ENCODE data around the gene RICTOR. TPM values are rescaled to one million over a fixed set of nuclear protein-coding genes. Genes with fewer than 3 reads are reported as not detected.
"Not testable (repeated sequence)": the region's sequence is repeated elsewhere in the genome, so short reads cannot be mapped to it uniquely, and the experiment has no call there.

RICTOR gene
- total RNA-seq, 2 donors from 2014 or later, result 27.6 to 31.8 TPM

DNA sequence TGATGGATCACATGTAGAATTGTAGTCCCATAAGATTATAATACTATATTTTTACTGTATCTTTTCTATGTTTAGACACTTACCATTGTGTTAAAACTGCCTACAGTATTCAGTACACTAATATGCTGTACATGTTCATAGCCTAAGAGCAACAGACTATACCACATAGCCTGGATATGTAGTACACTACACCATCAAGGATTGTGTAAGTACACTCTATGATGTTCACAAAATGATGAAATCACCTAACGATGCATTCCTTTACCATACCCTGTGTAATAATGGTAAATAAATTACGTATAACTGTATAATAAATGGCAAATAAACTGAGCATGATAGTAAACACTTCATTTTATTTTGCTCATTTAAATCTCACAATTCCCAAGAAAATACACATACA is 60.3 kb downstream of the RICTOR start:
- peaks cover 39% of the 10 kb centered on the region for H3K36me3 ChIP-seq (ENCODE audit: control insufficient read depth, insufficient read depth, low read length)
- H3K27ac ChIP-seq (ENCODE audit: low read depth, low read length), result no peak overlapping the region
- DNase-seq, result no peak
- H3K9me3 ChIP-seq (ENCODE audit: control insufficient read depth, low read length), result peaks cover 38% of the 10 kb centered on the region
- no peak overlapping the region for H3K9ac ChIP-seq (ENCODE audit: extremely low read depth, low read length, poor library complexity, severe bottlenecking)
- H3K36me3 Mint-ChIP-seq (ENCODE audit: low read depth), result peaks cover 39% of the 10 kb centered on the region
- H3K4me3 Mint-ChIP-seq, result no peak overlapping the region
- WGBS, 2 experiments (ENCODE audit: insufficient coverage in 1 of 2, insufficient read length in 1 of 2), result no CpG with 5 or more reads among the region's 2 CpGs
- H3K4me1 Mint-ChIP-seq, result no peaks in the 10 kb centered on the region
- H3K4me1 ChIP-seq (ENCODE audit: control insufficient read depth, insufficient read depth, low read length), result no peaks in the 10 kb centered on the region
- H3K9me3 Mint-ChIP-seq, result peaks cover 33% of the 10 kb centered on the region
- no peaks in the 10 kb centered on the region for H3K27me3 Mint-ChIP-seq (ENCODE audit: insufficient read depth)
- no peak overlapping the region for H3K27ac Mint-ChIP-seq
- TF ChIP-seq, protein P1, sequence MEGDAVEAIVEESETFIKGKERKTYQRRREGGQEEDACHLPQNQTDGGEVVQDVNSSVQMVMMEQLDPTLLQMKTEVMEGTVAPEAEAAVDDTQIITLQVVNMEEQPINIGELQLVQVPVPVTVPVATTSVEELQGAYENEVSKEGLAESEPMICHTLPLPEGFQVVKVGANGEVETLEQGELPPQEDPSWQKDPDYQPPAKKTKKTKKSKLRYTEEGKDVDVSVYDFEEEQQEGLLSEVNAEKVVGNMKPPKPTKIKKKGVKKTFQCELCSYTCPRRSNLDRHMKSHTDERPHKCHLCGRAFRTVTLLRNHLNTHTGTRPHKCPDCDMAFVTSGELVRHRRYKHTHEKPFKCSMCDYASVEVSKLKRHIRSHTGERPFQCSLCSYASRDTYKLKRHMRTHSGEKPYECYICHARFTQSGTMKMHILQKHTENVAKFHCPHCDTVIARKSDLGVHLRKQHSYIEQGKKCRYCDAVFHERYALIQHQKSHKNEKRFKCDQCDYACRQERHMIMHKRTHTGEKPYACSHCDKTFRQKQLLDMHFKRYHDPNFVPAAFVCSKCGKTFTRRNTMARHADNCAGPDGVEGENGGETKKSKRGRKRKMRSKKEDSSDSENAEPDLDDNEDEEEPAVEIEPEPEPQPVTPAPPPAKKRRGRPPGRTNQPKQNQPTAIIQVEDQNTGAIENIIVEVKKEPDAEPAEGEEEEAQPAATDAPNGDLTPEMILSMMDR (conservative IDR thresholded peaks at IDR 0.05), result no peak
- H3K27me3 ChIP-seq (ENCODE audit: control insufficient read depth, insufficient read depth, low read length, poor library complexity, severe bottlenecking), result no peaks in the 10 kb centered on the region
- H3K4me3 ChIP-seq (ENCODE audit: low read length), result no peak overlapping the region

DNA sequence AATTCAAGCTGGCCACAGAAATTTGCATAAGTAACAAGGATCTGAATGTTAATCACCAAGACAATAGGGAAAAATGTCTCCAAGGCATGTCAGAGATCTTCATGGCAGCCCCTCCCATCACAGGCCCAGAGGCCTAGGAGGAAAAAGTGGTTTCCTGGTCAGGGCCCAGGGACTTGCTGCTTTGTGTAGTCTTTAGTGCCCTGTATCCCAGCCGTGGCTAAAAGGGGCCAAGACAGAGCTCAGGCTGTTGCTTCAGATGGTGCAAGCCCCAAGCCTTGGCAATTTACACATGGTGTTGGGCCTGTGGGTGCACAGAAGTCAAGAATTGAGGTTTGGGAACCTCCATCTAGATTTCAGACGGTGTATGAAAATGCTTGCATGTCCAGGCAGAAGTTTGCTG is 63.2 kb downstream of the RICTOR start:
- WGBS, 2 experiments (ENCODE audit: insufficient coverage in 1 of 2, insufficient read length in 1 of 2), result 80 to 94% methylated on average over 1 to 2 of the region's 2 CpGs
- Histone ChIP-seq H3K4me3 (ENCODE audit: low read length) (peak overlapping the region; percentile 45), H3K9me3 (ENCODE audit: control insufficient read depth, low read length) (peaks cover 38% of the 10 kb centered on the region), H3K36me3 (ENCODE audit: control insufficient read depth, insufficient read depth, low read length) (peaks cover 29% of the 10 kb centered on the region)
- DNase-seq; H3K27ac ChIP-seq (ENCODE audit: low read depth, low read length); H3K27ac Mint-ChIP-seq; H3K27me3 Mint-ChIP-seq (ENCODE audit: insufficient read depth); H3K4me3 Mint-ChIP-seq; H3K4me1 Mint-ChIP-seq; H3K4me1 ChIP-seq (ENCODE audit: control insufficient read depth, insufficient read depth, low read length); H3K9ac ChIP-seq (ENCODE audit: extremely low read depth, low read length, poor library complexity, severe bottlenecking); H3K27me3 ChIP-seq (ENCODE audit: control insufficient read depth, insufficient read depth, low read length, poor library complexity, severe bottlenecking): not testable (repeated sequence)
- peaks cover 33% of the 10 kb centered on the region for H3K9me3 Mint-ChIP-seq
- H3K36me3 Mint-ChIP-seq (ENCODE audit: low read depth), result peaks cover 34% of the 10 kb centered on the region

DNA sequence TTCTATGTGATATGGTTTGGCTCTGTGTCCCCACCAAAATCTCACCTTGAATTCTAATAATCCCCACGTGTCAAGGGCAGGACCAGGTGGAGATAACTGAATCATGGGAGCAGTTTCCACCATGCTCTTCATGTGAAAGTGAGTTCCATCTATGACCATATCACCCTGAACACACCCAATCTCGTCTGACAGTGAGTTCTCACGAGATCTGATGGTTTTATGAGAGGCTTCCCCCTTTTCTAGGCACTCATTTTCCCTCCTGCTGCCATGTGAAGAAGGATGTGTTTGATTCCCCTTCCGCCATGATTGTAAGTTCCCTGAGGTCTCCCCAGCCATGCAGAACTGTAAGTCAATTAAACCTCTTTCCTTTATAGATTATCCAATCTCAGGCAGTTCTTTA is 64.2 kb downstream of the RICTOR start:
- Mint-ChIP-seq H3K27me3 (ENCODE audit: insufficient read depth) (no peaks in the 10 kb centered on the region), H3K36me3 (ENCODE audit: low read depth) (peaks cover 34% of the 10 kb centered on the region), H3K9me3 (peaks cover 33% of the 10 kb centered on the region), H3K4me1 (no peaks in the 10 kb centered on the region), H3K27ac (no peak overlapping the region), H3K4me3 (no peak overlapping the region)
- 80 to 97% methylated on average over 2 to 4 of the region's 4 CpGs for WGBS, 2 experiments (ENCODE audit: insufficient coverage in 1 of 2, insufficient read length in 1 of 2)
- Histone ChIP-seq H3K27me3 (ENCODE audit: control insufficient read depth, insufficient read depth, low read length, poor library complexity, severe bottlenecking) (no peaks in the 10 kb centered on the region), H3K9ac (ENCODE audit: extremely low read depth, low read length, poor library complexity, severe bottlenecking) (no peak overlapping the region), H3K4me1 (ENCODE audit: control insufficient read depth, insufficient read depth, low read length) (no peaks in the 10 kb centered on the region), H3K36me3 (ENCODE audit: control insufficient read depth, insufficient read depth, low read length) (peaks cover 29% of the 10 kb centered on the region), H3K4me3 (ENCODE audit: low read length) (no peak overlapping the region), H3K27ac (ENCODE audit: low read depth, low read length) (no peak overlapping the region), H3K9me3 (ENCODE audit: control insufficient read depth, low read length) (peaks cover 38% of the 10 kb centered on the region)
- TF ChIP-seq, protein P1 (conservative IDR thresholded peaks at IDR 0.05), result no peak
- DNase-seq, result no peak

DNA sequence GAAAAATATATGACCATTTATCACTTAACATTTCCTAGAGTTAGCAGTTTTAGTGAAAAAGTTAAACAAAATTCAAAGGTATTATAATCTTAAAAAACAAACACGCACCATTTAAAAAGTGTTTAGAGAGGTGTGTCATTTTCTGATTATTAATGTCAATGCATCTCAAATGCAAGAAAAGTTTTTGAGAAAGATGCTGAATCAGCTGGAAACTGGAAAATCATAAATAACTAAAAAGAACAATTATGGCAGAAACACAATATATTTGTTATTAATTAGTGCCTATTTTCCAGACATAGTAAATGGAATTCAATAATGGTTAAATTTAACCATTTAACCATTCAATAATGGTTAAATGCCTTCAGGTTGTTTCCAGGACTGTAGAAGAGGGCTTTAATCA is 64.9 kb downstream of the RICTOR start:
- no peaks in the 10 kb centered on the region for H3K27me3 ChIP-seq (ENCODE audit: control insufficient read depth, insufficient read depth, low read length, poor library complexity, severe bottlenecking)
- H3K9ac ChIP-seq (ENCODE audit: extremely low read depth, low read length, poor library complexity, severe bottlenecking), result no peak overlapping the region
- H3K4me3 ChIP-seq (ENCODE audit: low read length), result no peak overlapping the region
- Mint-ChIP-seq H3K4me1 (no peaks in the 10 kb centered on the region), H3K27me3 (ENCODE audit: insufficient read depth) (no peaks in the 10 kb centered on the region), H3K4me3 (no peak overlapping the region), H3K36me3 (ENCODE audit: low read depth) (peaks cover 34% of the 10 kb centered on the region), H3K9me3 (peaks cover 33% of the 10 kb centered on the region), H3K27ac (no peak overlapping the region)
- H3K9me3 ChIP-seq (ENCODE audit: control insufficient read depth, low read length), result peaks cover 38% of the 10 kb centered on the region
- TF ChIP-seq, protein P1 (conservative IDR thresholded peaks at IDR 0.05), result no peak
- H3K36me3 ChIP-seq (ENCODE audit: control insufficient read depth, insufficient read depth, low read length), result peaks cover 29% of the 10 kb centered on the region
- no peaks in the 10 kb centered on the region for H3K4me1 ChIP-seq (ENCODE audit: control insufficient read depth, insufficient read depth, low read length)
- DNase-seq, result no peak
- H3K27ac ChIP-seq (ENCODE audit: low read depth, low read length), result no peak overlapping the region
- 100% methylated on average over 1 of the region's 1 CpG; no CpG with 5 or more reads in 1 of the 2 experiments for WGBS, 2 experiments (ENCODE audit: insufficient coverage in 1 of 2, insufficient read length in 1 of 2)

All from endodermal cell (in vitro differentiated cells).